Chondrocyte (in vitro differentiated cells): Measurements from ENCODE around the gene CLCF1. TPM values are rescaled to one million over a fixed set of nuclear protein-coding genes. Genes with fewer than 3 reads are reported as not detected.

Experiments used
- DNase-seq: peaks from one replicate; pipeline ENCODE4 v3.0.0; 2021; ENCODE audit warnings: mixed read lengths, low spot score
- H3K27ac Mint-ChIP-seq: one replicate; pipeline ENCODE4 v1.8.0; 2021; ENCODE audit warnings: mild to moderate bottlenecking, moderate library complexity, mixed read lengths; ENCODE audit not compliant: unreplicated experiment
- H3K27me3 Mint-ChIP-seq: 2 replicates; pipeline ENCODE4 v1.8.0; 2021; ENCODE audit warnings: low read depth, mixed read lengths
- H3K36me3 Mint-ChIP-seq: 2 replicates; pipeline ENCODE4 v1.8.0; 2021; ENCODE audit warnings: low read depth, mixed read lengths
- H3K4me1 Mint-ChIP-seq: 2 replicates; pipeline ENCODE4 v1.8.0; 2021; ENCODE audit warnings: low read depth, mild to moderate bottlenecking, mixed read lengths
- H3K4me3 Mint-ChIP-seq: one replicate; pipeline ENCODE4 v1.8.0; 2021; ENCODE audit warnings: mild to moderate bottlenecking, moderate library complexity, mixed read lengths; ENCODE audit not compliant: unreplicated experiment
- H3K9me3 Mint-ChIP-seq: 2 replicates; pipeline ENCODE4 v1.8.0; 2021; ENCODE audit warnings: low read depth, mixed read lengths
- total RNA-seq: library from RNA; stranded (reverse); gene quantifications from 3 replicates; pipeline ENCODE4 v1.2.1, GENCODE V29; 2021
- TF ChIP-seq, protein P1 (sequence below): fragments of 200-600 bp; sonication (generic); IDR thresholded peaks from 2 replicates; pipeline ENCODE4 v1.5.0; 2021; ENCODE audit warnings: antibody characterized with exemption, mild to moderate bottlenecking, moderate library complexity

The CLCF1 gene
- total RNA-seq, 1 donor from 2014 or later: 4.9 TPM

DNA sequence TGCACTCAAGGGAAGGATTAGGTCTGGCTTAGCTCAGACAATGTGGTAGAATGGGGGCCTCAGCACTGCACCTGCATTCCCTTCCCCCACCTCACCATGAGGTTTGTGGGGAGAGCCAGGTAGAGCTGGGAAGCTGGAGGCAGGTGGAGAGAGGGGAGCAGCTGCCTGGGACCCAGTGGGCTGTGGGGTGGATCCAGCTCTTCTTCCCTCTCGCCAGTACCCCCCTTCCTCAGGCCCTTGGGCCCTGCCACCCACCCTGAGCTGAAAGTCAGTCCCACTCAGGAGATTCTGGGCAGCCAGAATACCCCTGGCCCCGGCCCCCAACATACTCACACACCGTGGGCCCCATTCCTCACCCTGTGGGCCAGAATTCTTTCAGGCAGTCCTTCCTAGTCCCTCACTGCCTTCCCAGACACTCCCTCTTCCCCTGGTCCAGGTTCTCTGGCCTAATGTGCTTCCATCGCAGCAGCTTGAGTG, 17.0 kb downstream of the CLCF1 start:
- DNase-seq: no peak
- Mint-ChIP-seq H3K27ac (peak overlapping the region; percentile 100), H3K4me1 (peaks cover 60% of the 10 kb centered on the region), H3K27me3 (no peaks in the 10 kb centered on the region), H3K9me3 (no peaks in the 10 kb centered on the region), H3K4me3 (no peak overlapping the region), H3K36me3 (no peaks in the 10 kb centered on the region)
- TF ChIP-seq, protein P1, sequence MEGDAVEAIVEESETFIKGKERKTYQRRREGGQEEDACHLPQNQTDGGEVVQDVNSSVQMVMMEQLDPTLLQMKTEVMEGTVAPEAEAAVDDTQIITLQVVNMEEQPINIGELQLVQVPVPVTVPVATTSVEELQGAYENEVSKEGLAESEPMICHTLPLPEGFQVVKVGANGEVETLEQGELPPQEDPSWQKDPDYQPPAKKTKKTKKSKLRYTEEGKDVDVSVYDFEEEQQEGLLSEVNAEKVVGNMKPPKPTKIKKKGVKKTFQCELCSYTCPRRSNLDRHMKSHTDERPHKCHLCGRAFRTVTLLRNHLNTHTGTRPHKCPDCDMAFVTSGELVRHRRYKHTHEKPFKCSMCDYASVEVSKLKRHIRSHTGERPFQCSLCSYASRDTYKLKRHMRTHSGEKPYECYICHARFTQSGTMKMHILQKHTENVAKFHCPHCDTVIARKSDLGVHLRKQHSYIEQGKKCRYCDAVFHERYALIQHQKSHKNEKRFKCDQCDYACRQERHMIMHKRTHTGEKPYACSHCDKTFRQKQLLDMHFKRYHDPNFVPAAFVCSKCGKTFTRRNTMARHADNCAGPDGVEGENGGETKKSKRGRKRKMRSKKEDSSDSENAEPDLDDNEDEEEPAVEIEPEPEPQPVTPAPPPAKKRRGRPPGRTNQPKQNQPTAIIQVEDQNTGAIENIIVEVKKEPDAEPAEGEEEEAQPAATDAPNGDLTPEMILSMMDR: no peak

DNA sequence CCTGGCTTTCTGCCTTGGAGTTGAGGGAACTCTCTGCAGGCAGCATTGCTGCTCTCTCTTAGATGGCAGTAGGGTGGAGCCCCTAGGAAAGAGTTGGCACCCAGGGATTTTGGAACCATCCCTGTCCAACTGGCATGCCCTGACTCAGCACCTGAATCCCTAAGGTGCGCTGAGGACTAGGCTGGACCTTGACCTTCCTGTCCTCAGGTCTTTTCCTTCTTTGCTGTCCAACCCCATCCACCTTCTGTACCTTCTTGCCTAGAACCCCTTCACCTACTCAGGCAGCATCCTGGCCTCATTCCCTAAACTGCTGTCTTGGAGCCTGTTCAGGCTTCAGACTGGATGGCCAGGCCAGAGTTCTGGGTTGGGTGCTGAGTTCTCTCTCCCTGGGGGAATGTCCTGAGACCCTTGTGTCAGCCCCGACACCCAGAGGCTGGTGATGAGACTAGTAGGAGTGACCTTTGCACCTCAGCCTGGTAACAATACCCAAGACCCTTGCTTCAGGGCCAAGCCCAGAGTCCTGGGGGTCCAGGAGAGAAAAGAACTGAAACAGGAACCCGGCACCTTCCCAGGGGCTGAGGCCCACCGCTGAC, 17.5 kb downstream of the CLCF1 start:
- TF ChIP-seq, protein P1: no peak
- DNase-seq: no peak
- Mint-ChIP-seq H3K27me3 (no peaks in the 10 kb centered on the region), H3K9me3 (no peaks in the 10 kb centered on the region), H3K36me3 (no peaks in the 10 kb centered on the region), H3K27ac (peak overlapping the region; percentile 100), H3K4me1 (peaks cover 65% of the 10 kb centered on the region), H3K4me3 (no peak overlapping the region)

DNA sequence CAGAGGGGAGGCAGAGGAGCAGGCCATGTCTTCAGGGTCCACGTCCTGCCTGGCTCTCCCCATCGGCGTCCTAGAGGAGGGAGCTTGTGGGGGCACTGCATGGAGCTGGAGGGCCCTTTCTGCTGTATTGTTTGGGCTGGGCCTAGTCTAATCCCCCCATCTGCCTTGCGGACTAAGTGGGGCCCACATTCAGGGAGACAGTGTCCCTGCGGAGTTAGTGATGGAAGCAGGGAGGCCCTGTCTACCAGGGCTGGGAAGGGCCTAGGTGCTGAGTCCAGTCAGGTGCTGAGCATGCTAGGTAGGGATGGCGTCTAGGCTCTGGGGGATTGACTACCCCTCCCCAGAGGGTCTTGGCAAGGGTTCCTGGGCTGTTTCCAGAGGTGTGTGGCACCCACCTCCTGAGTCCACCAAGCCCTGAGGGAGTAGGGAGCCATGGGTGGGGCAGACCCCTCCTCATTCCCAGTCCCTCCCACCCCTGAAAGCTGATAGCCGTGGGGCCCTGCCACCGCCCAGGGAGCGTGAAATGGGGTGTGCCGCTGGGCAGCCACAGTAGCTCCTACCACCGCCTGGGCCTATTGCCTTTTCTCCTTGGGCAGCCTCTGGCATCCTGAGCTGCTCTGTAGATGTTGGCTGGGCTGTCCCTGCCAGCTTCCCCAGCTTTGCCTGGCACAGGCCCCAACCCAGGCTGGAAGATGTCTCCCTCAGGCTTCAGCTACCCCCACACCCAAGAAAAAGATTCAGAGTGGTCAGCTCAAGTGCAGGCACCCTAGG, 18.2 kb downstream of the CLCF1 start:
- H3K27ac Mint-ChIP-seq: peak overlapping the region; percentile 100
- no peaks in the 10 kb centered on the region for H3K9me3 Mint-ChIP-seq
- no peaks in the 10 kb centered on the region for H3K27me3 Mint-ChIP-seq
- peaks cover 65% of the 10 kb centered on the region for H3K4me1 Mint-ChIP-seq
- no peak for DNase-seq
- TF ChIP-seq, protein P1: no peak
- H3K36me3 Mint-ChIP-seq: no peaks in the 10 kb centered on the region
- H3K4me3 Mint-ChIP-seq: peak overlapping the region; percentile 33

DNA sequence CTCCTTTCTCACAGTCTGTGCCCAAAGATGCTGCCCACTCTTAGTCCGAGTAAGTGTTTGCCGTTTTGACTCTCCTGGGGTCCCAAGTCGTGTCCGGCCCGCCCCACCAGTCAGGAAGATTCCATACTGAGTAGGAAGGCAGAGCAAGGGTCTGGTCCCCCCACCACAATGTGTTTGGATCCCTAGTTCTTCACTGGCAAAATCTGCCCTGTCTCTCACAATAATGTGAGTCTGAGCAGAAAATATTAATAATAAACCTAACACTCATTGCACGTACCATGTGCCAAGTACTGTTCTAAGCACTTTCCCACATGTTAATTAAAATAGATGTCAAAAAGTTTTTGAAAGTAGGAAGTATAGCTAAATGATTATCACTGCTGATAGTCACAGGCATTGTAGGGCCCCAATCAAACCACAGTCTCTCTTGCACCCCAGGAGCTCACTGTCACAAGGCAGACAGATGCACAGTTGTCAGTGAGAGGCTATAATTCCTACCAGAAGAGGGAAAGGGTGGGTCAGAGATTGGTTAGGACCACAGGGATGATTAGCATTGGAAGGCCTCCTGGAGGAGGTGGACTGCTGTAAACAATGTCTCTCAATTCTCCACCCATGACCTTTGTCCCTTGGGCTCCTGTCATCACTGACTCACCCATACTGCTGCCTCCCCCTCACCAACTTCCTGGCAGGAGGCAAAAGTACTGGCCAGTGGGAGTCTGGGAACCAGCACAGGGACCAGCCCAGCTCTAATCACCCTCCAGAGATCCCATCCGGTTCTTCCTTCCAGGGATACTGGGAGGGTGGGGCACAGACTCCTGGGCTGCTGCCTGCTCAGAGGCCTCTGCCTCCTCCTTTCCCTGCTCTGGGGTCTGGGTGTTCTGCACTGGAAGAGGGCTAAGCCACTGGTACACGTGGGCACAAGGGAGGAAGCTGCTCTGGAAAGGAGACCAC, 19.0 kb downstream of the CLCF1 start:
- peak overlapping the region; percentile 100 for H3K27ac Mint-ChIP-seq
- H3K27me3 Mint-ChIP-seq: no peaks in the 10 kb centered on the region
- peaks cover 72% of the 10 kb centered on the region for H3K4me1 Mint-ChIP-seq
- peak overlapping the region; percentile 93 for H3K4me3 Mint-ChIP-seq
- no peak for DNase-seq
- no peaks in the 10 kb centered on the region for H3K36me3 Mint-ChIP-seq
- no peaks in the 10 kb centered on the region for H3K9me3 Mint-ChIP-seq
- TF ChIP-seq, protein P1: peak; percentile 62
